ENCODE results near the gene SLC35F5. TPM values are rescaled to one million over a fixed set of nuclear protein-coding genes. Genes with fewer than 3 reads are reported as not detected.

SLC35F5 gene
- total RNA-seq, 1 experiment from 2014 or later = 14.3 TPM

DNA sequence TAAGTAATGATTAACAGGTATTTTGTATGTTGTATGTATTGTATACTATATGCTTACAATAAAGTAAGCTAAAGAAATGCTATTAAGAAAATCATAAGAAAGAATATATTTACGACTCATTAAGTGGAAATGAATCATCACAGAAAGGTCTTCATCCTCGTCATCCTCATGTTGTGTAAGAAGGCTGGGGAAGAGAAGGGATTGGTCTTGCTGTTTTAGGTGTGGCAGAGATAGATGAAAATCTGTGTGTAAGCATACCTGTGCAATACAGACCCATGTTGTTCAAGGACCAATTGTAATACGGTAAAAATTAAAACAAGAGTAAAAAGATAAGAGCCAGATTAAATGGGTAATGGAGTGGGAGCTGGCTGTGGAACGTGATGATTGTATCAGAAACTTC lies 16.6 kb downstream of the SLC35F5 start:
- Histone ChIP-seq H2AFZ (ENCODE audit: low read depth, low read length, poor library complexity, severe bottlenecking) (no peak overlapping the region), H3K79me2 (ENCODE audit: insufficient read depth, low read length) (no peaks in the 10 kb centered on the region), H3K36me3 (ENCODE audit: control insufficient read depth in 1 of 2, insufficient read depth in 2 of 2, low read length in 2 of 2) (peaks cover 23 to 46% of the 10 kb centered on the region in 2 experiments), H3K9me2 (ENCODE audit: insufficient read depth) (no peaks in the 10 kb centered on the region), H3K9me3 (ENCODE audit: control insufficient read depth in 1 of 2, insufficient read depth in 1 of 2, low read depth in 1 of 2, low read length in 2 of 2) (no peaks in the 10 kb centered on the region), H3K4me1 (ENCODE audit: control insufficient read depth in 1 of 2, insufficient read depth in 2 of 2, low read length in 2 of 2) (no peaks in the 10 kb centered on the region), H3K4me2 (ENCODE audit: low read length) (no peak overlapping the region), H3K27ac (ENCODE audit: low read depth, low read length) (no peak overlapping the region), H4K20me1 (ENCODE audit: insufficient read depth) (no peaks in the 10 kb centered on the region), H3K27me3 (ENCODE audit: insufficient read depth, low read length) (no peaks in the 10 kb centered on the region), H3K4me3 (replicated peaks in 1 of 2; ENCODE audit: low read depth in 1 of 2, low read length in 2 of 2) (no peak overlapping the region), H3K9ac (ENCODE audit: low read length) (no peak overlapping the region)
- DNase-seq (ENCODE audit: low read depth, low spot score) (no peak), ATAC-seq (no peak)
- intact Hi-C loops (cut with micrococcal nuclease) = no loop called here
- POLR2A ChIA-PET = no interaction called here
- CTCF ChIA-PET = no interaction called here
- no peak for TF ChIP-seq ELF1 (IDR thresholded peaks at IDR 0.05; ENCODE audit: borderline replicate concordance, low read depth)
- TF ChIP-seq ZNF274 (IDR thresholded peaks at IDR 0.05; ENCODE audit: low read depth, low read length) = no peak
- TF ChIP-seq FOSL1 (IDR thresholded peaks at IDR 0.05; ENCODE audit: low read depth) = no peak
- no peak for TF ChIP-seq ZFX (IDR thresholded peaks at IDR 0.05)
- TF ChIP-seq, protein P1, sequence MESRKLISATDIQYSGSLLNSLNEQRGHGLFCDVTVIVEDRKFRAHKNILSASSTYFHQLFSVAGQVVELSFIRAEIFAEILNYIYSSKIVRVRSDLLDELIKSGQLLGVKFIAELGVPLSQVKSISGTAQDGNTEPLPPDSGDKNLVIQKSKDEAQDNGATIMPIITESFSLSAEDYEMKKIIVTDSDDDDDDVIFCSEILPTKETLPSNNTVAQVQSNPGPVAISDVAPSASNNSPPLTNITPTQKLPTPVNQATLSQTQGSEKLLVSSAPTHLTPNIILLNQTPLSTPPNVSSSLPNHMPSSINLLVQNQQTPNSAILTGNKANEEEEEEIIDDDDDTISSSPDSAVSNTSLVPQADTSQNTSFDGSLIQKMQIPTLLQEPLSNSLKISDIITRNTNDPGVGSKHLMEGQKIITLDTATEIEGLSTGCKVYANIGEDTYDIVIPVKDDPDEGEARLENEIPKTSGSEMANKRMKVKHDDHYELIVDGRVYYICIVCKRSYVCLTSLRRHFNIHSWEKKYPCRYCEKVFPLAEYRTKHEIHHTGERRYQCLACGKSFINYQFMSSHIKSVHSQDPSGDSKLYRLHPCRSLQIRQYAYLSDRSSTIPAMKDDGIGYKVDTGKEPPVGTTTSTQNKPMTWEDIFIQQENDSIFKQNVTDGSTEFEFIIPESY (IDR thresholded peaks at IDR 0.05; ENCODE audit: extremely low read depth, insufficient replicate concordance, low read length) = no peak
- no peak for TF ChIP-seq SIN3A (IDR thresholded peaks at IDR 0.05; ENCODE audit: low read depth)
- TF ChIP-seq, protein P2, sequence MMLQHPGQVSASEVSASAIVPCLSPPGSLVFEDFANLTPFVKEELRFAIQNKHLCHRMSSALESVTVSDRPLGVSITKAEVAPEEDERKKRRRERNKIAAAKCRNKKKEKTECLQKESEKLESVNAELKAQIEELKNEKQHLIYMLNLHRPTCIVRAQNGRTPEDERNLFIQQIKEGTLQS (IDR thresholded peaks at IDR 0.05) = no peak
- TF ChIP-seq, protein P3, sequence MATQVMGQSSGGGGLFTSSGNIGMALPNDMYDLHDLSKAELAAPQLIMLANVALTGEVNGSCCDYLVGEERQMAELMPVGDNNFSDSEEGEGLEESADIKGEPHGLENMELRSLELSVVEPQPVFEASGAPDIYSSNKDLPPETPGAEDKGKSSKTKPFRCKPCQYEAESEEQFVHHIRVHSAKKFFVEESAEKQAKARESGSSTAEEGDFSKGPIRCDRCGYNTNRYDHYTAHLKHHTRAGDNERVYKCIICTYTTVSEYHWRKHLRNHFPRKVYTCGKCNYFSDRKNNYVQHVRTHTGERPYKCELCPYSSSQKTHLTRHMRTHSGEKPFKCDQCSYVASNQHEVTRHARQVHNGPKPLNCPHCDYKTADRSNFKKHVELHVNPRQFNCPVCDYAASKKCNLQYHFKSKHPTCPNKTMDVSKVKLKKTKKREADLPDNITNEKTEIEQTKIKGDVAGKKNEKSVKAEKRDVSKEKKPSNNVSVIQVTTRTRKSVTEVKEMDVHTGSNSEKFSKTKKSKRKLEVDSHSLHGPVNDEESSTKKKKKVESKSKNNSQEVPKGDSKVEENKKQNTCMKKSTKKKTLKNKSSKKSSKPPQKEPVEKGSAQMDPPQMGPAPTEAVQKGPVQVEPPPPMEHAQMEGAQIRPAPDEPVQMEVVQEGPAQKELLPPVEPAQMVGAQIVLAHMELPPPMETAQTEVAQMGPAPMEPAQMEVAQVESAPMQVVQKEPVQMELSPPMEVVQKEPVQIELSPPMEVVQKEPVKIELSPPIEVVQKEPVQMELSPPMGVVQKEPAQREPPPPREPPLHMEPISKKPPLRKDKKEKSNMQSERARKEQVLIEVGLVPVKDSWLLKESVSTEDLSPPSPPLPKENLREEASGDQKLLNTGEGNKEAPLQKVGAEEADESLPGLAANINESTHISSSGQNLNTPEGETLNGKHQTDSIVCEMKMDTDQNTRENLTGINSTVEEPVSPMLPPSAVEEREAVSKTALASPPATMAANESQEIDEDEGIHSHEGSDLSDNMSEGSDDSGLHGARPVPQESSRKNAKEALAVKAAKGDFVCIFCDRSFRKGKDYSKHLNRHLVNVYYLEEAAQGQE (IDR thresholded peaks at IDR 0.05; ENCODE audit: low read depth) = no peak
- TF ChIP-seq EZH2phosphoT487 (IDR thresholded peaks at IDR 0.05; ENCODE audit: borderline replicate concordance) = no peak
- no peak for TF ChIP-seq CBX3 (IDR thresholded peaks at IDR 0.05; ENCODE audit: low read depth)
- TF ChIP-seq JUND (IDR thresholded peaks at IDR 0.05) = no peak
- TF ChIP-seq TCF7L2 (IDR thresholded peaks at IDR 0.05; ENCODE audit: borderline replicate concordance, extremely low read depth, insufficient read depth, insufficient read length) = no peak
- no peak for TF ChIP-seq POLR2AphosphoS5 (IDR thresholded peaks at IDR 0.05; ENCODE audit: low read depth, low read length)
- no peak for TF ChIP-seq EGR1 (IDR thresholded peaks at IDR 0.05; ENCODE audit: low read depth)
- TF ChIP-seq RAD21 (IDR thresholded peaks at IDR 0.05; ENCODE audit: low read depth) = no peak
- no peak for TF ChIP-seq POLR2A (IDR thresholded peaks at IDR 0.05; ENCODE audit: borderline replicate concordance, extremely low read depth, insufficient read depth, insufficient read length)
- no peak for TF ChIP-seq EZH2 (IDR thresholded peaks at IDR 0.05)
- TF ChIP-seq, protein P4, sequence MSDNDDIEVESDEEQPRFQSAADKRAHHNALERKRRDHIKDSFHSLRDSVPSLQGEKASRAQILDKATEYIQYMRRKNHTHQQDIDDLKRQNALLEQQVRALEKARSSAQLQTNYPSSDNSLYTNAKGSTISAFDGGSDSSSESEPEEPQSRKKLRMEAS (IDR thresholded peaks at IDR 0.05) = no peak
- no peak for TF ChIP-seq SRF (IDR thresholded peaks at IDR 0.05; ENCODE audit: low read depth)
- TF ChIP-seq SP1 (IDR thresholded peaks at IDR 0.05; ENCODE audit: low read depth) = no peak
- BruUV-seq (replicated peaks) = no TSS peak
- RAD21 ChIA-PET (ENCODE audit: low non-redundant PET in 1 of 2, low total read pairs in 2 of 2, uncharacterized antibody in 2 of 2, unreplicated experiment in 2 of 2) = no interaction called here
